ENCODE data around the gene SMIM31.

Gene SMIM31

DNA sequence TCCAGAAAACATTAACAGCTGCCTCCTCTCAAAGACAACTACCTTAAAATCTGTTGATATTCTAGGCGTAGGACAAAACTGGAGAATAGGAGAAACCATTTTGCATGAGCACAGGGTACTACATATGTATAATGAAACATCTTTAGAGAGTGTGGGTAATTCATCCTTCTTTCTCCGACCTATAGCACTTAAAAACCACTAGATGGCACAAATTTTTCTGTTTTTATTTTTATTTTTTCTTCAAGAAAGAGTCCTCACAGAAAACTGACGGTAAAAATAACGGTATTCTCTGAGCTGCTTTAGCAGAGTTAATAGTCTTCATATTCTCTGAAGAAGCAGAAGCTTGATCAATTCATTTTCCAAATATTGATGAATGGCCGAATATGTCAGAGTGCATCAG lies 14.6 kb downstream of the SMIM31 start:
- H3K4me2 ChIP-seq (ENCODE audit: low read depth, low read length, poor library complexity, severe bottlenecking) = no peak overlapping the region
- no peak overlapping the region for H2AFZ ChIP-seq (ENCODE audit: low read length)
- H3K9me3 ChIP-seq (ENCODE audit: insufficient read depth, low read depth, low read length) = no peaks in the 10 kb centered on the region
- H3K36me3 ChIP-seq (ENCODE audit: insufficient read depth, low read length) = no peaks in the 10 kb centered on the region
- H4K20me1 ChIP-seq (ENCODE audit: insufficient read depth, low read length, poor library complexity, severe bottlenecking) = no peaks in the 10 kb centered on the region
- H3K9me2 ChIP-seq (replicated peaks; ENCODE audit: low read depth, low read length) = no peaks in the 10 kb centered on the region
- H3F3A ChIP-seq (ENCODE audit: low read depth) = no peaks in the 10 kb centered on the region
- TF ChIP-seq EZH2phosphoT487 (IDR thresholded peaks at IDR 0.05; ENCODE audit: borderline replicate concordance) = no peak
- TF ChIP-seq, protein P1, sequence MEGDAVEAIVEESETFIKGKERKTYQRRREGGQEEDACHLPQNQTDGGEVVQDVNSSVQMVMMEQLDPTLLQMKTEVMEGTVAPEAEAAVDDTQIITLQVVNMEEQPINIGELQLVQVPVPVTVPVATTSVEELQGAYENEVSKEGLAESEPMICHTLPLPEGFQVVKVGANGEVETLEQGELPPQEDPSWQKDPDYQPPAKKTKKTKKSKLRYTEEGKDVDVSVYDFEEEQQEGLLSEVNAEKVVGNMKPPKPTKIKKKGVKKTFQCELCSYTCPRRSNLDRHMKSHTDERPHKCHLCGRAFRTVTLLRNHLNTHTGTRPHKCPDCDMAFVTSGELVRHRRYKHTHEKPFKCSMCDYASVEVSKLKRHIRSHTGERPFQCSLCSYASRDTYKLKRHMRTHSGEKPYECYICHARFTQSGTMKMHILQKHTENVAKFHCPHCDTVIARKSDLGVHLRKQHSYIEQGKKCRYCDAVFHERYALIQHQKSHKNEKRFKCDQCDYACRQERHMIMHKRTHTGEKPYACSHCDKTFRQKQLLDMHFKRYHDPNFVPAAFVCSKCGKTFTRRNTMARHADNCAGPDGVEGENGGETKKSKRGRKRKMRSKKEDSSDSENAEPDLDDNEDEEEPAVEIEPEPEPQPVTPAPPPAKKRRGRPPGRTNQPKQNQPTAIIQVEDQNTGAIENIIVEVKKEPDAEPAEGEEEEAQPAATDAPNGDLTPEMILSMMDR (conservative IDR thresholded peaks at IDR 0.05; ENCODE audit: low read length) = peak; percentile 65
- H3K9ac ChIP-seq (ENCODE audit: low read depth, low read length, poor library complexity, severe bottlenecking) = no peak overlapping the region
- H3K4me1 ChIP-seq (ENCODE audit: insufficient read depth, low read length, poor library complexity, severe bottlenecking) = no peaks in the 10 kb centered on the region
- no peak overlapping the region for H3K4me3 ChIP-seq (ENCODE audit: low read length, poor library complexity, severe bottlenecking)
- no peaks in the 10 kb centered on the region for H3K79me2 ChIP-seq (ENCODE audit: insufficient read depth, low read length)
- H3K27me3 ChIP-seq (ENCODE audit: insufficient read depth, low read length, poor library complexity, severe bottlenecking) = no peaks in the 10 kb centered on the region

DNA sequence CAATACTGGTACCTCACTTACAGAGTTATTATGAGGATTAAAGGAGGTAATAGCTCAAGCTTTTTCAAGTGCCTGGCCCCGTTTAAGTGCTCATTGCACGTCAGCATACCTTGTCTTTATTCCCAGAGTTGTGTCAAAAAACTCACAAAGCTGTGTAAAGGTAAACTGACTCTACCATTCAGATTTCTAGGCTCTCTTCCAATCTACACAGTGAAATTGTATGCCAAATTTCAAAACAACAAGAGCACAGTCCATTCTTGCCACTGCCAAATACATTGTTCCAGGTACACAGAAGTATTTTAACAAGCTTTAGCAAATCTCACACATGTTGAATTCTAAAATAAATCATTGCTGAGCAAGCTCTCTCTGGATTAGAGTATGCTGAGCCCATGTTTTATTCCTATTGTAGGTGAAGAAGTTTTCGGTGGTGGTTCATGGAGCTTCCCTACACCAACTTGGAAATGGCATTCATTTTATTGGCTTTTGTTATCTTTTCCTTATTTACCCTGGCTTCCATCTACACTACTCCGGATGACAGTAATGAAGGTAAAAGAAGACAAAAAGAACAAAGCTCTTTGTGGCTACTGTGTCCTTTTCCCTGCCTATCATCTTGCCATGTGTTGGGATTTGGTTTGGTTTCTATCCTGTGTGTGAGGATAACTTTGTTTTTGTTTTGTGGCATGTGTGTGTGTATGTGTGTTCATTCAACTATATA lies 16.2 kb downstream of the SMIM31 start:
- TF ChIP-seq, protein P1 (conservative IDR thresholded peaks at IDR 0.05; ENCODE audit: low read length) = no peak
- no peak for TF ChIP-seq EZH2phosphoT487 (IDR thresholded peaks at IDR 0.05; ENCODE audit: borderline replicate concordance)
- Histone ChIP-seq H3K4me1 (ENCODE audit: insufficient read depth, low read length, poor library complexity, severe bottlenecking) (no peaks in the 10 kb centered on the region), H3K4me3 (ENCODE audit: low read length, poor library complexity, severe bottlenecking) (no peak overlapping the region), H3K9me3 (ENCODE audit: insufficient read depth, low read depth, low read length) (no peaks in the 10 kb centered on the region), H3K79me2 (ENCODE audit: insufficient read depth, low read length) (no peaks in the 10 kb centered on the region), H3K9me2 (replicated peaks; ENCODE audit: low read depth, low read length) (no peaks in the 10 kb centered on the region), H3K9ac (ENCODE audit: low read depth, low read length, poor library complexity, severe bottlenecking) (no peak overlapping the region), H3K27me3 (ENCODE audit: insufficient read depth, low read length, poor library complexity, severe bottlenecking) (no peaks in the 10 kb centered on the region), H3K4me2 (ENCODE audit: low read depth, low read length, poor library complexity, severe bottlenecking) (no peak overlapping the region), H3K36me3 (ENCODE audit: insufficient read depth, low read length) (no peaks in the 10 kb centered on the region), H4K20me1 (ENCODE audit: insufficient read depth, low read length, poor library complexity, severe bottlenecking) (no peaks in the 10 kb centered on the region), H2AFZ (ENCODE audit: low read length) (no peak overlapping the region), H3F3A (ENCODE audit: low read depth) (no peaks in the 10 kb centered on the region)

DNA sequence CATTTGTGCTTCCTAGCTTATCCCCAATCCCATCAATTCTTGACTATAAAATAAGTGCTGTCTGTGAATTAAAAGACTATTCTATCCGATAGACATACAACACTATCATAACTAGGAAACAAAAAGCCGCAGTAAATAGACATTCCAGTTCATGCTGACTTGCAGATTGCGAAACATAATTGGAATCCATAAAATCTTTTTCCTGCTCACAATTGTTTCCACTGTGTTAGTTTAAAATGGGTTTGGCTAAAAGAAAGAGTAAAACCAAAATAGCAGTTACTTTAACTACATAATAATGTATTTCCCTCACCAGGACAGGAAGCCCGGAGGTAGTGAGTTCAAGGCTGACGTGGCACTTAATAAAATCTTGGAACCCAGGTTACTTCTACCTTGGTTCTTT lies 17.2 kb downstream of the SMIM31 start:
- H3K79me2 ChIP-seq (ENCODE audit: insufficient read depth, low read length) = no peaks in the 10 kb centered on the region
- no peak overlapping the region for H3K4me2 ChIP-seq (ENCODE audit: low read depth, low read length, poor library complexity, severe bottlenecking)
- H3K4me1 ChIP-seq (ENCODE audit: insufficient read depth, low read length, poor library complexity, severe bottlenecking) = no peaks in the 10 kb centered on the region
- H3F3A ChIP-seq (ENCODE audit: low read depth) = no peaks in the 10 kb centered on the region
- H3K27me3 ChIP-seq (ENCODE audit: insufficient read depth, low read length, poor library complexity, severe bottlenecking) = no peaks in the 10 kb centered on the region
- no peaks in the 10 kb centered on the region for H3K36me3 ChIP-seq (ENCODE audit: insufficient read depth, low read length)
- no peaks in the 10 kb centered on the region for H3K9me3 ChIP-seq (ENCODE audit: insufficient read depth, low read depth, low read length)
- H4K20me1 ChIP-seq (ENCODE audit: insufficient read depth, low read length, poor library complexity, severe bottlenecking) = no peaks in the 10 kb centered on the region
- no peak overlapping the region for H2AFZ ChIP-seq (ENCODE audit: low read length)
- no peak overlapping the region for H3K4me3 ChIP-seq (ENCODE audit: low read length, poor library complexity, severe bottlenecking)
- no peak for TF ChIP-seq EZH2phosphoT487 (IDR thresholded peaks at IDR 0.05; ENCODE audit: borderline replicate concordance)
- TF ChIP-seq, protein P1 (conservative IDR thresholded peaks at IDR 0.05; ENCODE audit: low read length) = no peak
- no peaks in the 10 kb centered on the region for H3K9me2 ChIP-seq (replicated peaks; ENCODE audit: low read depth, low read length)
- H3K9ac ChIP-seq (ENCODE audit: low read depth, low read length, poor library complexity, severe bottlenecking) = no peak overlapping the region
